CD8-positive, alpha-beta memory T cell (primary cell): ENCODE measurements around the gene PIM3. TPM values are rescaled to one million over a fixed set of nuclear protein-coding genes. Genes with fewer than 3 reads are reported as not detected.
A peak's percentile ranks its signal among the peaks of the same experiment; 100 is the strongest.

ENCODE experiments used
- CTCF ChIA-PET: fragments of 350-600 bp; sonication (Branson Sonifier 250); formaldehyde crosslinking; loops from one replicate; lab custom pipeline; 2021; ENCODE audit warnings: antibody characterized with exemption; lab: Charles Lee
- POLR2A ChIA-PET: fragments of 350-600 bp; sonication (Branson Sonifier 250); formaldehyde crosslinking; loops from one replicate; lab custom pipeline; 2021; ENCODE audit warnings: antibody characterized with exemption; lab: Charles Lee
- DNase-seq, 5 donors: peaks; one replicate each; pipeline versions ENCODE4 v3.0.0 to v3.0.0-alpha.2; 2020 to 2022; ENCODE audit warnings: mixed read lengths in 1 of 5
- H3K27ac ChIP-seq: one replicate; pipeline ENCODE4 v1.7.0; 2013; ENCODE audit warnings: low read depth, mild to moderate bottlenecking, low read length, moderate library complexity
- H3K27me3 ChIP-seq: 2 replicates; pipeline ENCODE4 v1.7.0; 2013; ENCODE audit warnings: low read length, mild to moderate bottlenecking; ENCODE audit not compliant: insufficient read depth, poor library complexity, severe bottlenecking
- H3K36me3 ChIP-seq: 2 replicates; pipeline ENCODE4 v1.7.0; 2013; ENCODE audit warnings: mild to moderate bottlenecking, low read length, moderate library complexity; ENCODE audit not compliant: insufficient read depth
- H3K4me1 ChIP-seq: 2 replicates; pipeline ENCODE4 v1.7.0; 2013; ENCODE audit warnings: mild to moderate bottlenecking, low read length, moderate library complexity; ENCODE audit not compliant: insufficient read depth
- H3K4me3 ChIP-seq: 2 replicates; pipeline ENCODE4 v1.7.0; 2013; ENCODE audit warnings: mild to moderate bottlenecking, low read length
- H3K9me3 ChIP-seq: 2 replicates; pipeline ENCODE4 v1.7.0; 2013; ENCODE audit warnings: mild to moderate bottlenecking, low read length
- H3K27ac Mint-ChIP-seq, 8 donors: one replicate each; pipeline ENCODE4 v1.8.0; 2020 to 2021; ENCODE audit warnings: mixed read lengths in 8 of 8, mild to moderate bottlenecking in 6 of 8, inconsistent platforms in 3 of 8, moderate library complexity in 3 of 8
- H3K27me3 Mint-ChIP-seq, 2 donors: one replicate each; pipeline ENCODE4 v1.8.0; 2020 to 2021; ENCODE audit warnings: mixed read lengths in 2 of 2, mild to moderate bottlenecking in 1 of 2, moderate library complexity in 1 of 2
- H3K36me3 Mint-ChIP-seq, 3 donors: one replicate each; pipeline ENCODE4 v1.8.0; 2020 to 2021; ENCODE audit warnings: mixed read lengths in 3 of 3, inconsistent platforms in 1 of 3, mild to moderate bottlenecking in 1 of 3
- H3K4me1 Mint-ChIP-seq, 3 donors: one replicate each; pipeline ENCODE4 v1.8.0; 2020 to 2021; ENCODE audit warnings: mixed read lengths in 3 of 3, inconsistent platforms in 1 of 3, mild to moderate bottlenecking in 1 of 3
- H3K4me3 Mint-ChIP-seq, 7 donors: one replicate each; pipeline ENCODE4 v1.8.0; 2020 to 2021; ENCODE audit warnings: mixed read lengths in 7 of 7, mild to moderate bottlenecking in 6 of 7, moderate library complexity in 4 of 7, inconsistent platforms in 2 of 7
- H3K9me3 Mint-ChIP-seq, 5 donors: one replicate each; pipeline ENCODE4 v1.8.0; 2020 to 2022; ENCODE audit warnings: mixed read lengths in 5 of 5, mild to moderate bottlenecking in 3 of 5, moderate library complexity in 2 of 5, inconsistent platforms in 1 of 5
- polyA plus RNA-seq: library from polyadenylated mRNA; unstranded; fragments of 300-500 nt; fragmentation: Illumina TruSeq; gene quantifications from one replicate; pipeline ENCODE4 v1.2.3, GENCODE V29; 2021
- total RNA-seq, 2 experiments: library from RNA; stranded (reverse); gene quantifications; one replicate each; pipeline ENCODE4 v1.2.3, GENCODE V29; 2021

The PIM3 gene
- total and polyA plus RNA-seq, 3 experiments from 2014 or later = 39.3 to 227 (median 202) TPM

DNA sequence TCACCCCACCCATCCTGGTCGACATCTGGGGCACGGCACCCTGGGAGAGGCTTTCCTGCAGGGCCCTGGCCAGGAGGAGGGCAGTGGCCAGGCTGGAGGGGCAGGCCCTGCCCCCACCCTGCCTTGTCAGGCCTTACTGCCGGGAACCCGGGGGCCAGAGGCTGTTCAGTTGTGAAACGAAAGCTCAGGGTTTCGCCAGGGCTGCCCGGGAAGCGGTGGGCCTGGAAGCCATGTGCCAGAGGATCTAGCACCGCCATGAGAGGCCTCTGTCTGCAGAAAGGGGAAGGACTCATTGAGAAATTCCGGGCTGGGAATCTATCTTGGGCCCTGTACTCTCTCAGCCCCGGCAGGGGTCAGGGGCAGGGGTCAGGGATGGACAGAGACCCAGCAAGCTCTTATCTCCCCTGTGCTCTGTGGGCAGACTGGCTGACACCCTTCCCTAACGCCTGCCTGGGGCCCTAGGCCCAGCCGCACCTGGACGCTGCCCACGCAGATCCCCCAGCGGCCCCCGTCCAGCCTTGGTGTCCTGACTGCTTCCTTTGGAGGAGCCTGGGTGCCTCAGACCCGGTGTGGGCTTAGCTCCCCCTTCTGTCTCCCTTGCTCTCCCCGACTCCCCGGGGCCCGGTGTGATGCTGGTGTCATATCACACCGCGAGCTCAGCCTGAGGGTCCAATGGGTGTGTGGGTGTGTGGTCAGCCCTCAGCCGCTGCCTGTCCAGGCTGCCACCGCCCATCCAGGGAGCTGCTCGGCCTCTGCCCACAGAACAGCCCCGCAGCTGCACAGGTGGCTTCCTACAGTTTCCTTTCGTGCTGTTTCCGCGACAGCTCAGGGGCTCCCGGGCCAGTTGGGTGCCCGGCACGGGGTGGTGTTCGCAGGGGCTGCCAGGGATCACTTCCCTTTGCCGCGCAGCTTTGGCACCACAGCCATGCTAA is 6.5 kb downstream of the PIM3 start:
- no peak overlapping the region for H3K4me3 ChIP-seq
- ChIA-PET POLR2A (no interaction called here), CTCF (interaction anchor here (1.1 to 1.5 kb wide), 5 partner anchors 12 to 199 kb away, joined by 3 to 7 read pairs (median 3); no protein-coding TSS in a partner anchor)
- Mint-ChIP-seq H3K27me3 (peaks cover 0 to 4% of the 10 kb centered on the region in 2 donors), H3K9me3 (peaks cover 0 to 2% (median 0%) of the 10 kb centered on the region in 5 donors), H3K36me3 (peaks cover 0 to 27% (median 4%) of the 10 kb centered on the region in 3 donors), H3K4me1 (peaks cover 15 to 55% (median 26%) of the 10 kb centered on the region in 3 donors), H3K27ac (peak overlapping the region in 3 of 8 donors; percentile 21 to 99 (median 97)), H3K4me3 (no peak overlapping the region)
- H3K4me1 ChIP-seq = peaks cover 43% of the 10 kb centered on the region
- H3K36me3 ChIP-seq = peaks cover 13% of the 10 kb centered on the region
- peak in 1 of 5 donors; percentile 48 for DNase-seq
- H3K27me3 ChIP-seq = no peaks in the 10 kb centered on the region
- no peaks in the 10 kb centered on the region for H3K9me3 ChIP-seq
- no peak overlapping the region for H3K27ac ChIP-seq

DNA sequence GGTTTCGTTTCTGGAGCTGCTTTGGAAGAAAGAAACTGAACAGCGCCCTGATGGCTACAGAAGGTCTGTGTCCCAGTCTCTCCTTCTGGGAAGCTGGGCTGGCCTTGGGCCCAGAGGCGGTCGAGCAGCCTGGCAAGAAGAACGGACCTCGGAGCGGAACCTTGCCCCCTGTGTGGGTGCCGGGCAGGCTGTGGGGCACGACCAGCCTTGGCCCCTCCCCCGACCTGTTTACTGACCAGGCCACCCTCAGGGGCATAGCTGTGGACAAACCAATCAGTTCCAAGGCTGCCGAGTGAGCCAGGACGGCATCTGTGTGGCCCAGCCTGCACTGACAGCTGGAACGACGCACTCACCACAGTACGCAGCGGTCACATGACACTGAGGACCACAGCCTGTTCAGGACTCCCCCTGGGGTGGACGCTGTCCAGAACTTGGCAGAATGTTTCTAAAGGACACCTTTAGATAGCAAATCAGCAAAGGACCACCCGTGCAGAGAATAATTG is 7.2 kb downstream of the PIM3 start:
- Histone ChIP-seq H3K36me3 (peaks cover 13% of the 10 kb centered on the region), H3K9me3 (no peaks in the 10 kb centered on the region), H3K4me3 (no peak overlapping the region), H3K4me1 (peaks cover 39% of the 10 kb centered on the region), H3K27ac (no peak overlapping the region), H3K27me3 (no peaks in the 10 kb centered on the region)
- peaks cover 0 to 2% (median 0%) of the 10 kb centered on the region in 5 donors for H3K9me3 Mint-ChIP-seq
- peaks cover 0 to 4% of the 10 kb centered on the region in 2 donors for H3K27me3 Mint-ChIP-seq
- H3K4me3 Mint-ChIP-seq = peak overlapping the region in 1 of 7 donors; percentile 67
- CTCF ChIA-PET = interaction anchor here (1.2 to 1.5 kb wide), 2 partner anchors 37 to 200 kb away, joined by 4 to 7 read pairs; no protein-coding TSS in a partner anchor
- no peak for DNase-seq
- peaks cover 0 to 24% (median 4%) of the 10 kb centered on the region in 3 donors for H3K36me3 Mint-ChIP-seq
- POLR2A ChIA-PET = no interaction called here
- peak overlapping the region in 4 of 8 donors; percentile 23 to 99 (median 70) for H3K27ac Mint-ChIP-seq
- H3K4me1 Mint-ChIP-seq = peaks cover 15 to 52% (median 26%) of the 10 kb centered on the region in 3 donors

DNA sequence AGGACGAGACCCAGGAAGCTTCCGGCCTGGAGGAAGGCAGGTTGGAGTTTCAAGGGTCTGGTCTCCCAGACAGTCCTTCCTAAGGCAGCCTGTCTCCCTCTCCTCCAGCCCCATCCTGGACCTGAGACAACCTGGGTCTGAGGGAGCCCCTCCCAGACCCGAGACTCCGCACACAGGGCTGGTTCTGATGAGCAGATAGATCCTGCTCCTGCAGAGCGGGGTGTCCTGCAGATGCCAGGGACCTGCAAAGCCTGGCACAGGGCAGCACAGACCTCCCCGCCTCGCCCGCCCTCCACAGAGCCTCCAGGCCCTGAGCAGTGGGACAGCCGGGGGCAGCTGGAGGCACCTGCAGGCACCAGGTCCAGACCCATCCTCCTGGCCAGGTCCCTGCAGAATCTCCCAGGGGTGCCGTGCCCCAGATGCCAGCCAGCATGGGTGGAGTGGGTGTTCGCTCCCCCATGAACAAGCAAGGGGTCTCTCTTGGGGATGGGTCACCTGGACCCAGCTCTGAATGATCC is 7.8 kb downstream of the PIM3 start:
- H3K4me1 ChIP-seq = peaks cover 33% of the 10 kb centered on the region

DNA sequence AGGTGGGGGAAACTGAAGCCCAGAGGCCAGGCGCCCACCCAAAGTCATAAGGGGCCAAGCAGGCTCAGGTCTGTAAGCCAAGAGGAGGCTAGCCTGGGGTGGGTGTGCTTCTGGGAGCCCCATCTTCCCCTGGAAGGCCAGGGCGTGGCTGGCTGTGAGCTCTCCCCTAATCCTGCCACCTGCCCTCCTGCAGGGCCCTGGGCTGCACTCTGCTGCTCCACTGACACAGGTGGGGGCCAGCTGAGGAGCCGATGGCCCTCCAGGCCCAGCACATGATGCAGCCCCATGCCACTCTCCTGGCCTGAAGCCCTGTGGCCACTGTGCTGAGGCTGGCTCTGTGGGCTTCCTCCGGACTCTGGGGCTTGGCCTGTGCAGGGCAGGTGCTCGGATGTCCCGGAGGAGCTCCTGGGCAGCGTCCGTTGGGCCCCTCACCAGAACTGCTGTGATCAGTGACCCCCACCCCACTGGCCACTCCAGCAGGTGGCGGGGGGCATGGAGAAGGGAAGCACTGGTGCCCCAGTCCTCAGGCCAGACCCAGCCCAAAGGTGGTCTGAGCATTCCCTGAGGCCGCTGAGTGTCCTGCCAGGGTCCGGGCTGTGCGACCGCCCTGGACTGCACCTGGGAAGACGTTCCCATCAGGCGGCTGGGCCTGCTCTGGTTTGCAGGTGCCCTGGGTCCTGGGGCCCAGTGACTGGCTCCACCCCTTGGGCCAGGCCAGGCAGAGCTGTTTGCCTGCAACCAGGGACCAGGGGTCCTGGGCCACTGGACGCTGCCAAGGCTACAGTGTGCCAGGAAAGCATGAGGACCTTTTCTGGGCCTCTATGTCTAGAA is 8.5 kb downstream of the PIM3 start:
- peak overlapping the region in 1 of 7 donors; percentile 44 for H3K4me3 Mint-ChIP-seq
- Histone ChIP-seq H3K27ac (peak overlapping the region; percentile 16), H3K4me3 (no peak overlapping the region), H3K36me3 (peaks cover under 1% of the 10 kb centered on the region), H3K9me3 (no peaks in the 10 kb centered on the region), H3K27me3 (no peaks in the 10 kb centered on the region), H3K4me1 (peaks cover 26% of the 10 kb centered on the region)
- peaks cover 0 to 4% of the 10 kb centered on the region in 2 donors for H3K27me3 Mint-ChIP-seq
- peak overlapping the region in 5 of 8 donors; percentile 60 to 99 (median 92) for H3K27ac Mint-ChIP-seq
- H3K9me3 Mint-ChIP-seq = peaks cover 0 to 2% (median 0%) of the 10 kb centered on the region in 5 donors
- peaks cover 0 to 11% (median 0%) of the 10 kb centered on the region in 3 donors for H3K36me3 Mint-ChIP-seq
- DNase-seq = peak in 1 of 5 donors; percentile 45
- CTCF ChIA-PET = interaction anchor here (1.3 kb wide), 1 partner anchor 25 kb away, joined by 3 read pairs; no protein-coding TSS in a partner anchor
- H3K4me1 Mint-ChIP-seq = peaks cover 8 to 39% (median 19%) of the 10 kb centered on the region in 3 donors
- POLR2A ChIA-PET = interaction anchor here (1.0 kb wide), 1 partner anchor 8 kb away, joined by 6 read pairs; the partner anchor contains the start of gene PIM3

More for the DNA sequence above, 7.8 kb downstream of the PIM3 start:
- Mint-ChIP-seq H3K4me3 (peak overlapping the region in 2 of 7 donors; percentile 44 to 67), H3K27ac (peak overlapping the region in 2 of 8 donors; percentile 42 to 99), H3K36me3 (peaks cover 0 to 18% (median 4%) of the 10 kb centered on the region in 3 donors), H3K4me1 (peaks cover 14 to 46% (median 26%) of the 10 kb centered on the region in 3 donors), H3K9me3 (peaks cover 0 to 2% (median 0%) of the 10 kb centered on the region in 5 donors), H3K27me3 (peaks cover 0 to 4% of the 10 kb centered on the region in 2 donors)
- POLR2A ChIA-PET = interaction anchor here (1.0 kb wide), 1 partner anchor 8 kb away, joined by 6 read pairs; the partner anchor contains the start of gene PIM3
- H3K9me3 ChIP-seq = no peaks in the 10 kb centered on the region
- no peak overlapping the region for H3K27ac ChIP-seq
- CTCF ChIA-PET = interaction anchor here (1.3 kb wide), 1 partner anchor 25 kb away, joined by 3 read pairs; no protein-coding TSS in a partner anchor
- H3K36me3 ChIP-seq = peaks cover 7% of the 10 kb centered on the region
- no peaks in the 10 kb centered on the region for H3K27me3 ChIP-seq
- H3K4me3 ChIP-seq = no peak overlapping the region
- DNase-seq = peak in 1 of 5 donors; percentile 45

DNA sequence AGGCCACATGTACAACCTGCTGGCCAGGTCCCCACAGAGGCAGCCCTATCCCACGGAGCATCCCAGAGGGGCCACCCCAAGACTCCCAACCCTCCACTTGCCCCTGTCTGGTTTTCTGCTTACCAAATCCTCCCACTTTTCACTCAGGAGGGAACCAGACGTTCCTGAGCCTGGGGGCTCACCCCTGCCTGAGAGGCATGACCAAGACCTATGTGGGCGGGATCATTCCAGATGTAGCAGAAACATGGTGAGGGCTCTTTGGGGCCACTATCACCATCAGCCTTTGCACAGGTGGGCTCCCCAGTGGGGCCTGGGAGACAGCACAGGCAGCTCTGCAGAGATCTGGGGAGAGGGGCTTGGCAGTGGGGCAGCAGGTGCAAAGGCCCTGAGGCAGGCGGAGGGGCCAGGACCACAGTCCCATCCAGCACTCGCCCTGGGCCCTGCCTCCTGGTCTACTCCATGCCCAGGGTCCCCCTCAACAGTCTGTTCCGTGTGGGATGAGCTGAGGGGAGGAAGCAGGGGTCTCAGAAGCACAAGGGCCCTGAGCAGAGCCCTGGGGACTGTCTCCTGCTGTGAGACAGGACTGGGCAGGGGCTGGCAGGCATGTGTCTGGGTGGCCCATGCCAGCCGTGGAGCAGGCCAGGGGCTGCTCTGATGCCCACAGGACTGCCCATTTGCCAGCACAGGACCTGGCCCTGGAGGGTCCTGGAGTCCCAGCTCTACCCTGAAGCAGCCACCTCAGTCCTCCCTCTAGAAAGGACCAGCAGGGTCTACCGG is 9.4 kb downstream of the PIM3 start:
- peaks cover 0 to 2% (median 0%) of the 10 kb centered on the region in 5 donors for H3K9me3 Mint-ChIP-seq
- ChIA-PET POLR2A (interaction anchor here (3.0 kb wide), 1 partner anchor 8 kb away, joined by 30 read pairs; the partner anchor contains the start of gene PIM3), CTCF (interaction anchor here (1.2 to 1.6 kb wide), 3 partner anchors 8 to 61 kb away, joined by 3 to 5 read pairs (median 4); no protein-coding TSS in a partner anchor)
- peaks cover 0 to 4% of the 10 kb centered on the region in 2 donors for H3K27me3 Mint-ChIP-seq
- Histone ChIP-seq H3K27ac (peak overlapping the region; percentile 60), H3K27me3 (no peaks in the 10 kb centered on the region), H3K9me3 (no peaks in the 10 kb centered on the region), H3K4me1 (peaks cover 20% of the 10 kb centered on the region), H3K36me3 (no peaks in the 10 kb centered on the region), H3K4me3 (peak overlapping the region; percentile 63)
- peak overlapping the region in 4 of 7 donors; percentile 81 to 88 (median 85) for H3K4me3 Mint-ChIP-seq
- peak in 1 of 5 donors; percentile 45 for DNase-seq
- H3K4me1 Mint-ChIP-seq = peaks cover 7 to 30% (median 13%) of the 10 kb centered on the region in 3 donors
- H3K27ac Mint-ChIP-seq = peak overlapping the region; percentile 93 to 100 (median 98)
- peaks cover 0 to 4% (median 0%) of the 10 kb centered on the region in 3 donors for H3K36me3 Mint-ChIP-seq

DNA sequence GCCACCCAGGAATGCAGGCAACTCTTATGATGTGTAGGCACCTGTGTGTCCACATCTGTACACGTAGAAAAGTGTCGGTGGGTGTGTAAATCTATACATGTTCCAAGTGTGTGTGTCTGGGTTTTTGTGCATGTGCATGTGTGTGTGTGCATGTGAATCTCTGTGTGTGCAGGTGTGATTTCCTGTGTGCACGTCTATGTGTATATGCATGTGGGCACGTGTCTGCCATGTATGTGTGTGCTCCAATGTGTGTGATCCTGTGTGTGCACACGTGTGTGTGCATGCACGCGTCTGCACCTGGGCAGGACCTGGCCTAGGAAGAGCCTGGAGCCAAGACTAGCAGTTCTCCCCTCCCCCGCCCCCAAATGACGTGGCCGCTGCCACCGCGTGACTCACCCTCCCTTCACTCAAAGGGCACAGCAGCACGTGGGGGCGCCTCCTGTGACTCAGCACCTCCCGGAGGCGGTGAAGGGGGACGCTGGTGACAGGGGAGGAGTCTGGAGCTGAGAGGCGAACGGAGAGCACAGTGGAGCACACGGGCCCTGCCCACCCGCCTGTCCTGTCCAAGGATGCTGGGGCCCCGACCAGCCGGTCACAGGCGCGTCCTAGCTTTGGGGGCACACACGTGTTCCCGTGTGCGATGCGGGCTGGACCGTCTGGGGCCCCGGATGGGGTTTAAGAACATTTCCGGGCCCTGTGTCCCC is 10.1 kb downstream of the PIM3 start:
- peaks cover 0 to 4% of the 10 kb centered on the region in 2 donors for H3K27me3 Mint-ChIP-seq
- CTCF ChIA-PET = interaction anchor here (0.7 to 1.6 kb wide), 4 partner anchors 9 to 60 kb away, joined by 3 to 5 read pairs (median 4); partner anchors contain the start of gene PIM3
- Histone ChIP-seq H3K4me1 (peaks cover 25% of the 10 kb centered on the region), H3K4me3 (peak overlapping the region; percentile 63), H3K27ac (peak overlapping the region; percentile 60), H3K36me3 (no peaks in the 10 kb centered on the region), H3K27me3 (no peaks in the 10 kb centered on the region), H3K9me3 (no peaks in the 10 kb centered on the region)
- peaks cover 11 to 35% (median 17%) of the 10 kb centered on the region in 3 donors for H3K4me1 Mint-ChIP-seq
- peak overlapping the region; percentile 93 to 100 (median 98) for H3K27ac Mint-ChIP-seq
- H3K4me3 Mint-ChIP-seq = peak overlapping the region; percentile 80 to 91 (median 84)
- peaks cover 0 to 2% (median 0%) of the 10 kb centered on the region in 5 donors for H3K9me3 Mint-ChIP-seq
- POLR2A ChIA-PET = interaction anchor here (1.1 to 3.0 kb wide), 2 partner anchors 9 to 35 kb away, joined by 3 to 30 read pairs; partner anchors contain the start of gene PIM3
- peaks cover 0 to 2% (median 0%) of the 10 kb centered on the region in 3 donors for H3K36me3 Mint-ChIP-seq
- peak; percentile 85 to 98 (median 93) for DNase-seq
